SK-MEL-5 (cell line): ENCODE results near the gene ASB11. TPM values are rescaled to one million over a fixed set of nuclear protein-coding genes. Genes with fewer than 3 reads are reported as not detected.
A peak's percentile ranks its signal among the peaks of the same experiment; 100 is the strongest.
"Not testable (repeated sequence)": the region's sequence is repeated elsewhere in the genome, so short reads cannot be mapped to it uniquely, and the experiment has no call there.

Experiments used
- DNase-seq: peaks from one replicate; pipeline ENCODE4 v3.0.0-alpha.2; 2016; ENCODE audit warnings: low read depth, low spot score
- in situ Hi-C: cut with HindIII; loops from 2 replicates; pipeline ENCODE4 v1.10.0; 2016; ENCODE audit warnings: low sequenced_read_pairs, high pct_unique_total_duplicates, low pct_unique_long_range_greater_than_20kb
- total RNA-seq: library from RNA; depleted of rRNA; stranded (reverse); fragments of >200 nt; shearing (Covaris generic); gene quantifications from 2 replicates; pipeline ENCODE4 v1.2.3, GENCODE V29; 2014

Gene ASB11
- total RNA-seq, 1 experiment from 2014 or later: 3.5 TPM

- peak; percentile 14 for DNase-seq
- in situ Hi-C loops: no loop called here
Measured at GRCh38 chrX:15320297-15320696, 4.9 kb upstream of the ASB11 start.

- in situ Hi-C loops: no loop called here
Measured at GRCh38 chrX:15319075-15319474, 3.6 kb upstream of the ASB11 start.

GRCh38 chrX:15314472-15314871 is 968 bp downstream of the ASB11 start:
- in situ Hi-C loops: no loop called here
- no peak for DNase-seq

More at GRCh38 chrX:15319075-15319474, 3.6 kb upstream of the ASB11 start:
- DNase-seq: peak; percentile 75

GRCh38 chrX:15311119-15311518 is 4.3 kb downstream of the ASB11 start:
- in situ Hi-C loops: no loop called here

GRCh38 chrX:15310117-15310516 is 5.3 kb downstream of the ASB11 start:
- peak; percentile 63 for DNase-seq
- in situ Hi-C loops: no loop called here

More at GRCh38 chrX:15311119-15311518, 4.3 kb downstream of the ASB11 start:
- no peak for DNase-seq

GRCh38 chrX:15305899-15306298 is 9.5 kb downstream of the ASB11 start:
- DNase-seq, in situ Hi-C loops: not testable (repeated sequence)

GRCh38 chrX:15301924-15302323 is 13.5 kb downstream of the ASB11 start:
- in situ Hi-C loops: no loop called here
- peak; percentile 76 for DNase-seq

- in situ Hi-C loops: no loop called here
- peak; percentile 59 for DNase-seq
Measured at GRCh38 chrX:15299941-15300851, 15.2 kb downstream of the ASB11 start.

- no peak for DNase-seq
- in situ Hi-C loops: no loop called here
Measured at GRCh38 chrX:15298780-15299179, 16.7 kb downstream of the ASB11 start.

GRCh38 chrX:15298201-15298600 is 17.2 kb downstream of the ASB11 start:
- in situ Hi-C loops: no loop called here
- DNase-seq: no peak

- no peak for DNase-seq
- in situ Hi-C loops: no loop called here
Measured at GRCh38 chrX:15293451-15293850, 22.0 kb downstream of the ASB11 start.

- in situ Hi-C loops: no loop called here
- DNase-seq: no peak
Measured at GRCh38 chrX:15292861-15293260, 22.6 kb downstream of the ASB11 start.

GRCh38 chrX:15277604-15278003 is 37.8 kb downstream of the ASB11 start:
- in situ Hi-C loops: no loop called here
- DNase-seq: no peak

GRCh38 chrX:15274946-15275345 is 40.5 kb downstream of the ASB11 start:
- in situ Hi-C loops: no loop called here

GRCh38 chrX:15273275-15273674 is 42.2 kb downstream of the ASB11 start:
- DNase-seq, in situ Hi-C loops: not testable (repeated sequence)

More at GRCh38 chrX:15274946-15275345, 40.5 kb downstream of the ASB11 start:
- no peak for DNase-seq

- no peak for DNase-seq
- in situ Hi-C loops: no loop called here
Measured at GRCh38 chrX:15271757-15272156, 43.7 kb downstream of the ASB11 start.

- in situ Hi-C loops: no loop called here
- DNase-seq: peak; percentile 91
Measured at GRCh38 chrX:15269618-15270521, 45.6 kb downstream of the ASB11 start, which contains the start of gene ASB9. Gene ASB9 (minus strand): TSS chrX:15270083. CDS start chrX:15269874, 209 bp downstream.

GRCh38 chrX:15269120-15269519 is 46.3 kb downstream of the ASB11 start:
- in situ Hi-C loops: no loop called here
- peak; percentile 38 for DNase-seq
